C4-2B (cell line): ENCODE results near the gene CCDC82.
A peak's percentile ranks its signal among the peaks of the same experiment; 100 is the strongest.

Source experiments
- H3K27ac ChIP-seq: fragments of 450-650 bp; 2 replicates; pipeline ENCODE4 v1.5.1; 2017
- CTCF ChIP-seq: fragments of 450-650 bp; conservative IDR thresholded peaks from 2 replicates; pipeline ENCODE4 v1.5.1; 2017; ENCODE audit warnings: mild to moderate bottlenecking
- ZFX ChIP-seq: fragments of 450-650 bp; IDR thresholded peaks from 2 replicates; pipeline ENCODE4 v1.6.1; 2017

The CCDC82 gene

GRCh38 chr11:96397863-96398262 lies 8.2 kb upstream of the CCDC82 start:
- no peak for TF ChIP-seq ZFX
- no peak for TF ChIP-seq CTCF
- H3K27ac ChIP-seq = no peak overlapping the region

- TF ChIP-seq ZFX (no peak), CTCF (no peak)
- no peak overlapping the region for H3K27ac ChIP-seq
Observed at GRCh38 chr11:96396637-96397036, 6.9 kb upstream of the CCDC82 start.

GRCh38 chr11:96394773-96395172 lies 5.1 kb upstream of the CCDC82 start:
- H3K27ac ChIP-seq = no peak overlapping the region
- TF ChIP-seq CTCF = no peak
- no peak for TF ChIP-seq ZFX

GRCh38 chr11:96393753-96394348 lies 4.1 kb upstream of the CCDC82 start:
- H3K27ac ChIP-seq = no peak overlapping the region
- TF ChIP-seq ZFX = no peak
- TF ChIP-seq CTCF = peak; percentile 89

GRCh38 chr11:96391698-96392307 lies 2.1 kb upstream of the CCDC82 start:
- no peak overlapping the region for H3K27ac ChIP-seq
- TF ChIP-seq ZFX (no peak), CTCF (peak; percentile 46)

GRCh38 chr11:96390488-96390792 lies 728 bp upstream of the CCDC82 start:
- peak overlapping the region; percentile 46 for H3K27ac ChIP-seq

More at GRCh38 chr11:96390488-96390792, 728 bp upstream of the CCDC82 start:
- TF ChIP-seq CTCF = no peak
- 0 out of 2 replicates have a peak, but pooled peaks have one; percentile 6 for TF ChIP-seq ZFX
